ENCODE data around the gene HTR1D.

DNA sequence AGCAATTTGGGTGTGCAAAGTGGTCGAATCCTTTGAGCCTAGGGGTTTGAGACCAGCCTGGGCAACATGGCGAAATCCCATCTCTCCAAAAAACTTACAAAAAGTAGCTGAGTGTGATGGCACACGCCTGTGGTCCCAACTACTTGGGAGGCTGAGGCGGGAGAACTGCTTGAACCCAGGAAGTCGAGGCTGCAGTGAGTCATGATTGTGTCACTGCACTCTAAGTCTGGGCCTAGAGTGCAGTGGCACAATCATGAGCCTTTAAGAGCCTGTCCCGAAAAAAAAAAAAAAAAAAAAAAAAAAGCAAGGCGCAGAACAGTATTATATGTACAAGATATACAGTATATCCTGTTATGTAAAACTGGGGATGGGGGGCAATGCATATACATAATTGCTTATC lies 25.1 kb upstream of the HTR1D start:
- TF ChIP-seq, protein P1, sequence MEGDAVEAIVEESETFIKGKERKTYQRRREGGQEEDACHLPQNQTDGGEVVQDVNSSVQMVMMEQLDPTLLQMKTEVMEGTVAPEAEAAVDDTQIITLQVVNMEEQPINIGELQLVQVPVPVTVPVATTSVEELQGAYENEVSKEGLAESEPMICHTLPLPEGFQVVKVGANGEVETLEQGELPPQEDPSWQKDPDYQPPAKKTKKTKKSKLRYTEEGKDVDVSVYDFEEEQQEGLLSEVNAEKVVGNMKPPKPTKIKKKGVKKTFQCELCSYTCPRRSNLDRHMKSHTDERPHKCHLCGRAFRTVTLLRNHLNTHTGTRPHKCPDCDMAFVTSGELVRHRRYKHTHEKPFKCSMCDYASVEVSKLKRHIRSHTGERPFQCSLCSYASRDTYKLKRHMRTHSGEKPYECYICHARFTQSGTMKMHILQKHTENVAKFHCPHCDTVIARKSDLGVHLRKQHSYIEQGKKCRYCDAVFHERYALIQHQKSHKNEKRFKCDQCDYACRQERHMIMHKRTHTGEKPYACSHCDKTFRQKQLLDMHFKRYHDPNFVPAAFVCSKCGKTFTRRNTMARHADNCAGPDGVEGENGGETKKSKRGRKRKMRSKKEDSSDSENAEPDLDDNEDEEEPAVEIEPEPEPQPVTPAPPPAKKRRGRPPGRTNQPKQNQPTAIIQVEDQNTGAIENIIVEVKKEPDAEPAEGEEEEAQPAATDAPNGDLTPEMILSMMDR (conservative IDR thresholded peaks at IDR 0.05; ENCODE audit: low read length) = no peak
- no peak for TF ChIP-seq EZH2phosphoT487 (IDR thresholded peaks at IDR 0.05; ENCODE audit: borderline replicate concordance)

Measured in Loucy (cell line).